Stimulated activated CD8-positive, alpha-beta memory T cell treated with anti-CD3 and anti-CD28 coated beads, Interleukin-12 subunit alpha, Interleukin-12 subunit beta, amount 100 ng/mL, for 4 hours (primary cell): Measurements from ENCODE around the gene CDCA7L.
"Not testable (repeated sequence)": the region's sequence is repeated elsewhere in the genome, so short reads cannot be mapped to it uniquely, and the experiment has no call there.

Experiments
- DNase-seq: peaks from one replicate; pipeline ENCODE4 v3.0.0-alpha.2; 2020; ENCODE audit warnings: low read depth

Gene CDCA7L

DNA sequence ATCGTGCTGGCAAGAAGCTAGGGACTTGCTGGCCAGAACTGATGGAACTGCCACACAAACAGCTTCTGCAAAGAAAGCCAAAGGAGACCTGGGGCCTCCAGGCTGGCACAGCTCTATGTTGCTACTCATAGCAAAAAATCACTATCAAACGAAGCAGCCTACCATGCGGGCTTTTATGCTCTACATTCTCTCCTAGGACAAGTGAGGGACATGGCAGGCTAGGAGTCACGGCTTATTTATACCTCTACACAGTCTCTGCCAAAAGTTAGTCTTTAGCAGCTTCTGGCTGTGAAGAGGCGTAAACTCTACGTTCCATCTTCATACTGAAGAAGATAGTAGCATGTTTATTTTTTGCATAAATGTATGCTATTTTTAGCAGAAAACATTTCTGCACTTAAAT lies 35.4 kb downstream of the CDCA7L start:
- DNase-seq: no peak

DNA sequence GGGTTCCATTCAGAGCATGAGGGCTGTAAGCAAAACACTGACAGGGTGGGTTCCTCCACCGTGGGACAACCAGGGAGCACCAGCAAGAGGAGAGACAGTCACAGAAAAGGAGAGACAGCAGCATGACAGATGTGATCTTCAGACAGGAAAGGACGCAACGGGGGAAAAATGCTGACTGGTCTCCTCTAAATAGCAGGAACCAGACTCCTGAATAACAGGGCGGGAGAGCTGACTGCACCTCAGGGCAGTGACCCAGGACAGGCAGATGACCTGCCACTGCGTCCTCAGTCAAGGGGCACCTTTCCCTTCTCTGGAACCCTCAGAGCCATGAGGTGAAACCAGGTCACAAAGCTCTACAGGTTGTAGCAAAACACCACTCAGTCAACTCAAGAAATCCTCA lies 37.0 kb downstream of the CDCA7L start:
- no peak for DNase-seq

DNA sequence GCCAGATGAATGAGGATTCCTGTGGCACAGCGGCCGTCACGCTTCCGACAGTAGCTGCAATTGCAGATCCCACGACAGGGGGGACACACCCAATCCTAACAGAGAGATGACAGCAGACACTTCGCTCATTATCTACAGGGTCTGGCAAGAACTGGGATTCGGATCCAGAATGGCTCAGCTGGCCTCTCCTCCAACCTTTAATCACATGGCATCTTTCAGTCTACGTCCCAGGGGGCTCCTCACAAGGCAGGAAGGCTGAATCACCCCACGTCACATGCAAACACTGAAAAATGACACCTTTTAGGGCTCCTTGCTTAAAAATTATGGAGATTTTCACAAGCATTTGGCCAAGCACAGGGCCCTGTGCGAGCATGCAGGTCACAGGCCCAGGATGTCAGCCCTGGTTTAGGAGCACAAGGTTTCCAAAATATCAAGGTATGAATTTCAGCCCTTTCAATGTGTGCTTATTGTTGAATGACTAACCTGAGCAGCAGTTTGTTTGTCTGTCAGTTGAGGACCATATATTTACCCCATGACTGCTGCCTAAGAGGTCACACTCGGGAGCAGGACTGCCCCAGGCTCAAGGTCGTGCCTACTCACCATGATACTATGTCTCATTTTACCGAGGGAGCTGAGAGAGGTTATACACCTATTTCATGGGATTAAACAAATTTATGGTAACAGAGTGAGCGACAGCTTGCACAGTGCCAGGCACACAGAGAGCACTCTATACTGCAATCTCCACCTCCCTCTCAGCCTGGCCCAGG lies 42.5 kb downstream of the CDCA7L start:
- DNase-seq: no peak

DNA sequence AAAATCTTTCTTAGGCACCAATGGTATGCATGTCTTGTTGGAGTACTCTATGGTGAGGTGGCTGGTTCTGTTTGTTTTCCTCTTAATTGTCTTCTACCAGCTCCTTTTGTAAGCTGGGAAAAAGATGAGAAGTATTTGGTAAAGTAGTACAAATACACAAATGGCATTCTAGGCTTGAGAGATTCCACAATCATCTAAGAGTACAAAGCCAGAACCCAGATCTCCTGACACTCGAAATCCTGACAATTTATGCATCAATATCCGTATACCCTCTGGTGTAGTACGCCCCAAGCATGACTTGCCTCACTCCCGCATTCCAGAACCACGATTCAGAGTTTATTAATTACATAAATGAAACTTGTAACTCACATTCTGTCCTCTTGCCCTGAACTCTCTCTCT lies 43.5 kb downstream of the CDCA7L start:
- DNase-seq: no peak

DNA sequence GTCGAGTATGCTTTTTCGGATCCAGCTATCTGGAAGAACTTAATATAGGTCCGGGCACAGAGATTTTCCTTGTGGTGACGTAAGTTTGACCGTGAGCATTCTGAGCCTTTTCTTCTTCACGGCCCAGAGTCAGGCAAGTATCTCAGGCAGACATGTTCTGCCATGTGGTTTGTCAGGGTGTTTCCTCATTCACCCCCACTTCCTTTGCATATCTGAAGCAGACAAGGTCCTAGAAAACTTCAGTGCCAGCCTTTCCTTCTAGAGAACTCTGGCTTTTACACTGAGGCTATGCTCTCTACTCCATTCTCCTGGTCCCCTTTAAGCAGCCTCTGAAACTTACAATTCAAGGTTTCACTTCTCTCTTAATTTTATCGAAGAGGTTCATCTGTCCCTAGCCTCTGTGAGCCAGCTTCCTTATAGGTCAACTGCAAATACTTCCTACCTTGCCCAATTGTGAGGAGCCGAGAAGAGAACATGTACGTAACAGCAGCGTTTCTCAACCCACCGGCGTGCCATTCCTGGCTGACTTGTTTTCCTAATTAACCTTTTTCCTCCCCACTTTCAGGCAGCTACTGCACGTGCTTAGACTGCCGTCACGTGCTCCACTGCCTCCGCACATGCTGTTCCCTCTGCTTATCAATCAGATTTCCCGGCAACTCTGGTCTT lies 47.3 kb downstream of the CDCA7L start:
- DNase-seq: no peak

DNA sequence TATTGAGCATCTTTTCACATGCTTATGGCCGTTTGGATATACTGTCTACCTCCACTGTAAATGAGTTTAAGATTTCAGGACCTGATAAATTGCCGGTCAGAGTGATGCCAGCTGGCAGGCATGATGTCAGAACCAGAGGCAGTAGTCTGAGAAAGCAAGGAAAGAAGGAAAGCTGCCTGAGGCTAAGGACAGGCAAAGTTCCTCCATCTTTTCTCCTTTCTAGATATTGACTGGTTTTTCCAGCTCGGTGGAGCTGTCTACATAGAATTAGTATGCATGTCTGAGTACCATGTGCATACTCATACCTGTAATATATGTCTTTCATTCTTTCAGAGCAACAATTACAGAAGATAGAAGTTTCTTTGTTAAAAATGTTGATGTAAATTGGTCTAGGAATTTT lies 52.3 kb downstream of the CDCA7L start:
- no peak for DNase-seq

DNA sequence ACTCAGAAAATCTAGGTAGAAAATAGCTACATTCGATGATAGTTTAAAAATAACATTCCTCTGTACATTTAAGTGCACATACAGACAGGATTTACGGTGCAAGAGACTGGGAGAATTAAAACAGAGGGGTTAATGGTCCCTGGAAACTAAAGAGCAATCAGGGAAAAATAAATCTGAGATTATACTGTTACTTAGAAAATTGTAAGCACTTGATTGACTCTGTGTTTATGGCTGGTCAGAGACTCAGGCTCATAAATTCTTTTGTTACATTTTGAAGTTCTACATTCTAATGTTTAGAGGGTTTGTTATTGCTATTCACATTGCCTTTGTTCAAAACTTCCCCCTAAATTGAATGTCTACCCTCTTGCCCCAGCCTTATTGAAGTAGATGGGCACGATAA lies 54.4 kb downstream of the CDCA7L start:
- no peak for DNase-seq

DNA sequence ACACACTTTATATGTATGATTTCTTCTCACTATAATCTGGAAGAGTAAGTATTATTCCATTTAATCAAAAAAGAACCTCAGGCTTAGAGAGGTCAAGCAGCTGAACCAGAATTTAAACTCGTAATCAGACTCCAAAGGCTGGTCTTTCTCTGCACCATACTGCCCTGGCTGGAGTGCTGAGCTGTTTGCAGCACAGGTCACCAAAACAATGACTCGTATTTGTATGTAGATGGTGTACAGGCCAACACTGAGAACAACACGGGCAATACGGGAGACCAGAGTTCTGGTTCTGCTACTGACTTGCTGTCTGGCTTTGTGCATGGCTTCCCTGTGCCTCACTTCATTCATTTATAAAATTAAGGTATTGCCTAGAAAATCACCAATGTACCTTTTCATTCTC lies 57.9 kb downstream of the CDCA7L start:
- DNase-seq: no peak

DNA sequence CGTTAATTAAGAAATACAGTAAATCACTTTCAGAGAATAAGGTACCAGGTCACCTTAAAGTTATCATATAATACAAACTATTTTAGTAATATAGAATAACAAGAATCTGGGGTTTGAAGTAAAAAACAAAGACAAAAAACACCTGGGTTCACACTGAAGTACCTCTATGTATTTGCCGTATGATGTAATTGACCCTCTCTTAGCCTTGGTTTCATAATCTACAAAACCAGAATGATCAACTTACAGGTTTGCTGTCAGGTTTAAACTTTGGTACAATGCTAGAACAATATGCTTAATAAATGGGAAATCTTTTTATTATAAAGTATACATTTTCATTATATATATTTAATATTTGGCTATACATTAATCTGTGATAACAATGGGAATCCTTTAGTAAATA lies 58.3 kb downstream of the CDCA7L start:
- DNase-seq: no peak

DNA sequence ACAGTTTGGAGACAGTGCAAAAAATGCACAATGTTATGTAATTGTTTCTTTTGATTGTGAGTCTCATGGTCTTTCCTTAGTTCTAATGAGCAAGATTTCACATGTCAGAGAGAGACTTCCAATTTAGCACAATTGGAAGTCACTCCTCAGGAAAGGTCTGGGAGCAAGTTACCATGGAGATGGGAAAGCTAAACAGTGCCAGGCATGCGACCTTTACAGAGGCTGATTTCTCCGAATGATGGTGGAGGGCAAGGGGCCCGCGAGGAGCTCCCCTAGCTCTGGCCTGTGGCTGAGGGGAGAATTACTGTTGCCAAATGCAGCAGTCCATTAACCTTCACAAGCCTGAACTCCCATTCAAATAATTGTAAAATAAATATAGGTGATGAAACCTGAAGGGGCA lies 59.3 kb downstream of the CDCA7L start:
- no peak for DNase-seq

DNA sequence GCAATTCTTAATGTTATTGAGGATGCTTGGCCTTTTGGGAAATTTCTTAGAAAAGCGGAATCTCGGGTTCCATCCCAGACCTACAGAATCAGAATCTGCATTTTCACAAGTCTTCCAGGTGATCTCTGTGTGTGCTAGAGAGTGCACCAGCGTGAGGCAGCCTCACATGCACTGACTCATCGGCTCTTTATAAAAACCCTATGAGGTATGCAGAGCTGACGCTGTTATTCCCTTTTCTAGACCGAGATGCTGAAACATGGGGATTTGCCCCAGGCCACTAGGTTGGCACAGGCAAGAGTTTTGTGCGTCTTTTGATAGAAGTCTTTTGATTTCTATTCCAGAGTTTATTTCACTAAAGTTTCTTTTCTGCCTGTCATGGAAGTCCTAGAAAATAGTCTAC lies 61.2 kb downstream of the CDCA7L start:
- DNase-seq: no peak

DNA sequence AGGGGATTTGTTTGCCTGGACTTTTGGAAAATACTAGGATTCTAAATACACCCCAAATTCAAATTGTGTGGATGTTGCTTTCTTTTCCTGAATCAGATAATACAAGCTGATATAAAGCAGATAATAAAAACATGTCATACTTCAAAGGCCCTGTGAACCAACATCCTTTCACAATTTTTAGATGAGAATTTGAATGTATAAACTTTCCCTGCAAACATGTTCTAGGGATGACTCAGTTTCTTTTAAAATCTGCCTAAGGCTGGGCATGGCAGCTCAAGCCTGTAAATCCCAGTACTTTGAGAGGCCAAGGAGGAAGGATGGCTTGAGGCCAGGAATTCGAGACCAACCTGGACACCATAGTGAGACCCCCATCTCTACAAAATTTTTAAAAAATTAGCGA lies 62.2 kb downstream of the CDCA7L start:
- not testable (repeated sequence) for DNase-seq

DNA sequence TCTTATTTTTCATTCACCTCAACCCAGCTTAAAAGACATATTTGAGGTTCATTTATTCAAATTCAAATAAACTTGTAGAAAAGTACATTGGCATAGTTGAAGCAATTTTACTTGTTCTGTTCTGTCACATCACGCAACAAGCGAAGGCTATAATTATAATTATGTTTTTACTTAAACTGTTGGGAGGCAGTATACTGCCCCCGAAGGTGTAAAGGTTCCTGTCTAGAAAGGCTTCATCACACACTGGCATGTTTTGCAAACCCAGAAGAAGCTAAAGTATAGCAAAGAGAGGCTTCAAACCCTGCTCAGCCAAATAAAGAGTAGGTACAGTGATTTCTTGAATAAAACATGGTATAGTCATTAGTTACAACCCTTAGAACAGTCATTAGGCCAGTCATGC lies 62.6 kb downstream of the CDCA7L start:
- DNase-seq: no peak

DNA sequence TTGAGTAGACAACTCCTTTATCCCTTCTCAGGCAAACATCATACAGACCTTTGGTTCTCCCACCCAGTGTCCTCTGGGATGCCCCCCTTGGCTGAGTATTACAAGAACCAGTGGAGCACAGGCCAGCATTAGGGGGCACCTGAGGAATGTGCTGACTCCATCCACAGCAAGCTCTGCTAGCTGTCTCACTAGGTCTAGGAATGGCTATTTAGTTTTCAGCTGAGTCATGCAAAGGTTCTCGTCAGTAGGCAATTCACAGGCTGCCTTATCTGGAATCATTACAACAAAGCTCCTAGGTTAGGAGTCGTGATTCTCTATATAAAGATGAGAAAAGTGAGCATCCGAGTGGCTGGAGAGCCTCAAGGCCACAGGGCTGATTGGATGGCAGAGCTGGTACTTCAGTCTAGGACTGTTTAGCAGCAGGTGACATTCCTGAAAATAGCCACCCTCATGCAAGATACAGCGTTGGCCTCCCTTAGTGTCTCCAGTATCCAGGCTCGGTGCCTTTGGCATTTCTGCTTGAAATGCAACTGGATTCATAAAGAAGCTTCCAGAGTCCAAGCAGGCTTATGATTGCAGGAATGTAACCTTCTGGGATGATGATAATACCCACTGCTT lies 75.8 kb downstream of the CDCA7L start:
- no peak for DNase-seq

DNA sequence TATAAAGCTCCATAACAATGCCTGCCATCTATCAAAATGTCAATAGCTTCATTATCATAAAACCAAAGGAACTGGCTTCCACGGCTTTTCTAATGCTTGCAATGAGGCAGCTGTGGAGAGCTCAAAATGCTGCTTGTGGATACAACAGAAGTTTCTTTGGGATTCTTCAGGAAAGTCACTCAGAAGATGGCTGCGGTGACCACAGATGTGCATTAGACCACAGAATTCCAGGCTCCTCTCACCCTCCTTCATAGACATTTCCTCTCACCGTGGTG lies 77.2 kb downstream of the CDCA7L start:
- no peak for DNase-seq

DNA sequence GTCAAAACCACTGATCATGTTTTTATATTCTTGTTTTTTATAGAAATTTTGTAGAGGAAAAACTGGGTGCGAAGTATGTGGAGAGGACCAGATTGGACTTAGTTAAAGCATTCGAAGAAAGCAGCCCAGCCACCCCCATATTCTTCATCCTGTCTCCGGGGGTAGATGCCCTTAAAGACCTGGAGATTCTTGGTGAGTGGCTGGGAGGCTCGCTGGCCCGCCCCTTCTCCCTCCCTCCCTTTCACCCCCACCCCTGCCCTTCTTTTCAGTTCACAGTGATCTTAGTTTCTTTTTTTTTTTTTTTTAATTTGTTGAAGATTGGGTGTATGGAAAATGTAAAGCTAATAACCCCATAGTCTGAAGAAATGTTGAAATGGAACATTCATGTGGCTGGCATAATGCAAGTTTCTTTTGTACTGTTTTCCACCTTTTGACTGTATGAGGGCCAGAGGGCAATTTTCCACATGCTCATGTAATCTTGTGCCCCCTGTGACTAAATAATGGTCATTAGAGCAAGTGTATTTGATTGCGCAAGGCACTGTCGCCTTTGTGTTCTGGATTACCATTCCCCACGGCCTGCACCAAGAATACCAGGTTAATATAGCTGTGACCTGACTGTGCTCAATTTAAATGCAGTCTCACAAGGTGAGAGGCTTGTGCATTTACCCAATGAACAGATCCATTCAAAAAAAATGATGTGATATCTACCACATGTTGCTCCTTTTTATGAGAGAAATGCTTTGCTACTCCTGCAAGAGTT lies 77.7 kb downstream of the CDCA7L start:
- no peak for DNase-seq

DNA sequence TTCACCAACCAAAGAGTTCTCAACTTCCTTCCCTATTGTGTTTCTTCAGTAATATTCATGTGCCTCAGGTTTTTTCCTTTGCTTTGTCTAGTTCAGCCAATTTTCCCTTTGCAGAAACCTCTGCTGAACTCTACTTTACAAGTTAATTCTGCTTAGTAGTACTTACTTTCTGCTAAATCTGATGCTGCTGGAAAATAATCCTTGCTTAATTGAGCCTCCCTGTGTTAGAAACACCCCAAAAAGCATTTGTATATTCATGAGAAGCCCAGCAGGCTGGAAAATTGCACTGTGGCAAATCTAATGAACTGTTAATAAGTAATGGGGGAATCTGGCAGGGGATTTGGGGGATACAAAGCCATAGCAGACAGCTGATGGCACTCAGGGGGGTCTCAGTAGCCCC lies 78.5 kb downstream of the CDCA7L start:
- DNase-seq: no peak

DNA sequence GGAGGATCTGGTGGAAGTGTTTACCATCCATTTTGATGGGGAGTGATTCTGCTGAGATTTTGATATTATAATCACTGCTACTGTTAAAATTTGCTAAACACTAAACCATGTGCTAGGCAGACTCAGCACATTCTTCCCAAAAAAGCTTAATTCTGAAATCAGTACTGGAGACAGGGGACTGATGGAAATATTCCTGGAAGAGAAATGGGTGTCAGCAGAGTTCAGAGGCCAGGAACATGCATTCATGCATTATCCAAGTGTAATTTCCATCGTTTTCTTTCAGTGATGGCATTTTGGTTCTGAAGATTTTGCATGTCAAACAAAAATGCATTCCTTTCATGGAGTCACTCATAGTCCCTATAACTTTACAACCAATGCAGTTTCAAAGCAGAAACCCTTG lies 79.0 kb downstream of the CDCA7L start:
- DNase-seq: no peak

DNA sequence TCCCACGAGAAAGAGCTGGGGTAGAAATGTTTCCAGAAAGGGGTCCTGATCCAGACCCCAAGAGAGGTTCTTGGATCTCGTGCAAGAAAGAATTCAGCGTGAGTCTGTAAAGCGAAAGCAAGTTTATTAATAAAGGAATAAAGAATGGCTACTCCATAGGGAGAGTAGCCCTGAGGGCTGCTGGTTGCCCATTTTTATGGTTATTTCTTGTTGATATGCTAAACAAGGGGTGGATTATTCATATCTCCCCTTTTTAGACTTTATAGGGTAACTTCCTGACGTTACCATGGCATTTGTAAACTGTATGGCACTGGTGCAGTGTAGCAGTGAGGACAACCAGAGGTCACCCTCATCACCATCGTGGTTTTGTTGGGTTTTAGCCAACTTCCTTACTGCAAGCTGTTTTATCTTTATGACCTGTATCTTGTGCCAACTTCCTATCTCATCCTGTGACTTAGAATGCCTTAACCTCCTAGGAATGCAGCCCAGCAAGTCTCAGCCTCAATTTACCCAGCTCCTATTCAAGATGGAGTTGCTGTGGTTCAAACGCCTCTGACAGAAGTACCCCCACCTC lies 80.0 kb downstream of the CDCA7L start:
- not testable (repeated sequence) for DNase-seq

DNA sequence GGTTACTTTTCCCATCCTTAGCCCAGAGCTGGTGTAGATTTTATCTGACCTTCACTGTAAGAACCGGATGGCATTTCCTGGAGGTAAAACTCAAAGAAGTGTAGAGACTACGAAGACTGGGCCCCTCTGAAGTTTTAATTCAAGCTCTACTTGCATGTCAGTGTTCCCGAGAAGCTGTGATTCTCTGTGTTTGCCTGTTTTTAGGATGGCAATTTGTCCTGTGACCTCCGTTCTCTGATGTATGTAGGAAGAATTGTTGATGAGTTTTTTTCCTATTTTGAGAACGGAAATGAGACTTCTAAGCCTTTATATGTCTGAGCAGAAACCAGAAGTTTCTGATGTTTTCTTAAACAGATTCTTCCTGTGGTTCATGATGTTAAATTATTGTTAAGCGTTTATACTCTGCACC lies 94.1 kb downstream of the CDCA7L start:
- no peak for DNase-seq
